IMR-90 (cell line): ENCODE measurements around the gene TMTC1. TPM values are rescaled to one million over a fixed set of nuclear protein-coding genes. Genes with fewer than 3 reads are reported as not detected.

Experiments used
- ATAC-seq: fragments of 200-7000 bp; cut with Tn5 transposase; 2 replicates; pipeline ENCODE4 v1.9.1; 2020; ENCODE audit warnings: low read depth, mild to moderate bottlenecking, moderate library complexity
- BruUV-seq: library from RNA; stranded (reverse); fragments of 400-500 nt; replicated peaks from 2 replicates; lab custom pipeline; 2021; lab: Mats Ljungman, UMichigan
- CTCF ChIA-PET: fragments of 300-600 bp; formaldehyde crosslinking; extraction: SDS; loops from one replicate; lab custom pipeline; 2021; ENCODE audit warnings: antibody characterized with exemption; lab: Yijun Ruan, JAX
- POLR2A ChIA-PET: fragments of 300-600 bp; sonication (Branson Sonifier 250); formaldehyde crosslinking; loops from one replicate; lab custom pipeline; 2022; ENCODE audit warnings: antibody characterized with exemption; ENCODE audit not compliant: unreplicated experiment; lab: Charles Lee
- DNase-seq: peaks from one replicate; pipeline ENCODE4 v3.0.0; 2013
- H2AFZ ChIP-seq: replicated peaks from 2 replicates; pipeline ENCODE3; 2013; ENCODE audit warnings: low read length, mild to moderate bottlenecking; ENCODE audit not compliant: poor library complexity
- H2AK5ac ChIP-seq: 2 replicates; pipeline ENCODE4 v1.6.1; 2013; ENCODE audit warnings: low read depth, low read length, inconsistent platforms
- H2AK9ac ChIP-seq: replicated peaks from 2 replicates; pipeline ENCODE3; 2013; ENCODE audit warnings: mild to moderate bottlenecking, low read depth, low read length, moderate library complexity; ENCODE audit not compliant: poor library complexity
- H2BK120ac ChIP-seq: 2 replicates; pipeline ENCODE4 v1.6.1; 2013; ENCODE audit warnings: low read depth, low read length, inconsistent platforms
- H2BK15ac ChIP-seq: 3 replicates; pipeline ENCODE4 v1.6.1; 2013; ENCODE audit warnings: low read depth, low read length, inconsistent platforms
- H2BK20ac ChIP-seq: 2 replicates; pipeline ENCODE4 v1.6.1; 2013; ENCODE audit warnings: low read depth, mild to moderate bottlenecking, inconsistent platforms, low read length, moderate library complexity
- H2BK5ac ChIP-seq: 2 replicates; pipeline ENCODE4 v1.6.1; 2013; ENCODE audit warnings: mild to moderate bottlenecking, low read depth, low read length, inconsistent platforms; ENCODE audit not compliant: poor library complexity, severe bottlenecking
- H3K14ac ChIP-seq: replicated peaks from 2 replicates; pipeline ENCODE4 v1.6.1; 2013; ENCODE audit warnings: low read depth, low read length, inconsistent platforms
- H3K18ac ChIP-seq: 2 replicates; pipeline ENCODE4 v1.6.1; 2013; ENCODE audit warnings: low read depth, low read length, control low read depth
- H3K23ac ChIP-seq: 2 replicates; pipeline ENCODE4 v1.6.1; 2013; ENCODE audit warnings: low read depth, low read length, inconsistent platforms
- H3K27ac ChIP-seq: 2 replicates; pipeline ENCODE4 v1.5.1; 2013; ENCODE audit warnings: mild to moderate bottlenecking, control low read depth, low read length; ENCODE audit not compliant: insufficient read depth
- H3K27me3 ChIP-seq: 2 replicates; pipeline ENCODE4 v1.6.1; 2013; ENCODE audit warnings: low read length; ENCODE audit not compliant: control insufficient read depth, insufficient read depth
- H3K36me3 ChIP-seq: 2 replicates; pipeline ENCODE4 v1.6.1; 2013; ENCODE audit warnings: low read length, mixed read lengths; ENCODE audit not compliant: control insufficient read depth, insufficient read depth
- H3K4ac ChIP-seq: 2 replicates; pipeline ENCODE4 v1.6.1; 2013; ENCODE audit warnings: low read depth, low read length, inconsistent platforms
- H3K4me1 ChIP-seq: 2 replicates; pipeline ENCODE4 v1.6.1; 2013; ENCODE audit warnings: low read length, mixed read lengths; ENCODE audit not compliant: control insufficient read depth, insufficient read depth
- H3K4me2 ChIP-seq: 2 replicates; pipeline ENCODE4 v1.6.1; 2013; ENCODE audit warnings: low read depth, mild to moderate bottlenecking, control low read depth, low read length, moderate library complexity
- H3K4me3 ChIP-seq: 2 replicates; pipeline ENCODE4 v1.5.1; 2013; ENCODE audit warnings: low read depth, mild to moderate bottlenecking, control low read depth, low read length, moderate library complexity; ENCODE audit not compliant: insufficient read depth
- H3K56ac ChIP-seq: 2 replicates; pipeline ENCODE4 v1.6.1; 2013; ENCODE audit warnings: low read length, inconsistent platforms; ENCODE audit not compliant: insufficient read depth; ENCODE audit errors: extremely low read depth
- H3K79me1 ChIP-seq, 2 experiments: 2 replicates each; pipeline ENCODE4 v1.6.1; 2013; ENCODE audit warnings: low read length in 2 of 2, inconsistent platforms in 1 of 2, low read depth in 1 of 2
- H3K9ac ChIP-seq: 2 replicates; pipeline ENCODE4 v1.6.1; 2013; ENCODE audit warnings: low read depth, low read length, control low read depth
- H3K9me1 ChIP-seq: 2 replicates; pipeline ENCODE4 v1.6.1; 2013; ENCODE audit warnings: low read length, inconsistent platforms; ENCODE audit not compliant: insufficient read depth
- H3K9me3 ChIP-seq: 2 replicates; pipeline ENCODE4 v1.6.1; 2013; ENCODE audit warnings: low read length; ENCODE audit not compliant: control insufficient read depth, insufficient read depth
- H4K20me1 ChIP-seq: 2 replicates; pipeline ENCODE4 v1.6.1; 2013; ENCODE audit warnings: low read length, inconsistent platforms; ENCODE audit not compliant: insufficient read depth
- H4K5ac ChIP-seq: 2 replicates; pipeline ENCODE4 v1.6.1; 2013; ENCODE audit warnings: mild to moderate bottlenecking, low read depth, low read length, control low read depth
- H4K8ac ChIP-seq, 2 experiments: 2 replicates each; pipeline ENCODE4 v1.6.1; 2013; ENCODE audit warnings: low read depth in 2 of 2, low read length in 2 of 2, control low read depth in 1 of 2, inconsistent platforms in 1 of 2
- H4K91ac ChIP-seq: 2 replicates; pipeline ENCODE4 v1.6.1; 2013; ENCODE audit warnings: low read depth, low read length, inconsistent platforms; ENCODE audit not compliant: insufficient read depth
- BHLHE40 ChIP-seq: fragments of 150-350 bp; IDR thresholded peaks from 2 replicates; pipeline ENCODE4 v1.6.1; 2016; ENCODE audit warnings: mild to moderate bottlenecking, low read depth, low read length
- CTCF ChIP-seq: conservative IDR thresholded peaks from 2 replicates; pipeline ENCODE4 v1.5.1; 2012; ENCODE audit warnings: mild to moderate bottlenecking, low read depth, low read length, improper control_type of control experiment
- MXI1 ChIP-seq: IDR thresholded peaks from 2 replicates; pipeline ENCODE4 v1.6.1; 2012; ENCODE audit warnings: low read depth, mild to moderate bottlenecking, low read length, moderate library complexity, borderline replicate concordance
- NFE2L2 ChIP-seq: fragments of 150-350 bp; IDR thresholded peaks from 2 replicates; pipeline ENCODE4 v1.6.1; 2016; ENCODE audit warnings: low read depth, mild to moderate bottlenecking, low read length
- RCOR1 ChIP-seq: IDR thresholded peaks from 2 replicates; pipeline ENCODE4 v1.6.1; 2012; ENCODE audit warnings: mild to moderate bottlenecking, low read length, improper control_type of control experiment; ENCODE audit not compliant: insufficient replicate concordance
- SMC3 ChIP-seq: fragments of 150-350 bp; IDR thresholded peaks from 2 replicates; pipeline ENCODE4 v1.6.1; 2016; ENCODE audit warnings: low read depth, mild to moderate bottlenecking, antibody characterized with exemption, low read length, moderate library complexity
- USF2 ChIP-seq: fragments of 150-350 bp; IDR thresholded peaks from 2 replicates; pipeline ENCODE4 v1.6.1; 2017; ENCODE audit warnings: mild to moderate bottlenecking, antibody characterized with exemption, low read length, low read depth
- WGBS, 2 experiments: methylation state at CpG; one replicate each; pipeline versions ENCODE4 v1.1.5 to v1.1.7; 2013; ENCODE audit warnings: missing lambda C conversion rate in 2 of 2; ENCODE audit not compliant: insufficient read length in 1 of 2; ENCODE audit errors: extremely low coverage in 2 of 2; 5-methylcytosine and 5-hydroxymethylcytosine counted together
- dilution Hi-C: fragments of 300-500 bp; cut with HindIII; formaldehyde crosslinking; loops from one replicate; pipeline ENCODE4 v1.14.3; 2018; ENCODE audit warnings: low sequenced_read_pairs; ENCODE audit not compliant: unreplicated experiment
- in situ Hi-C: fragments of 300-500 bp; cut with MboI; formaldehyde crosslinking; loops from 3 replicates; pipeline ENCODE4 v1.14.3; 2019; ENCODE audit warnings: low sequenced_read_pairs, inconsistent platforms, mixed read lengths
- intact Hi-C: fragments of 100-400 bp; cut with micrococcal nuclease; formaldehyde crosslinking; loops from 2 replicates; pipeline ENCODE4 v1.10.0; 2022
- polyA plus RNA-seq, 3 experiments: library from polyadenylated mRNA; depleted of rRNA; stranded (reverse); fragments of >200 nt; gene quantifications; 2 replicates each; pipeline ENCODE4 v1.2.3, GENCODE V29; 2012; ENCODE audit warnings: low replicate concordance in 1 of 3
- total RNA-seq: library from RNA; depleted of rRNA; stranded (reverse); fragments of >200 nt; gene quantifications from 2 replicates; pipeline ENCODE4 v1.2.3, GENCODE V29; 2012

Gene TMTC1
- total and polyA plus RNA-seq, 2 of the 4 experiments (the other 2 are of a cell fraction) = 12.5 to 36.4 TPM

GRCh38 chr12:29649722-29650121 is 134.0 kb downstream of the TMTC1 start:
- 80% methylated on average over 1 of the region's 2 CpGs; no CpG with 5 or more reads in 1 of the 2 experiments for WGBS, 2 experiments
- no peak overlapping the region for H2AFZ ChIP-seq
- no peaks in the 10 kb centered on the region for H3K4me1 ChIP-seq
- H3K79me1 ChIP-seq = no peaks in the 10 kb centered on the region
- H2AK5ac ChIP-seq = no peak overlapping the region
- H4K8ac ChIP-seq = no peak overlapping the region
- H3K36me3 ChIP-seq = peaks cover 24% of the 10 kb centered on the region
- H2BK20ac ChIP-seq = no peak overlapping the region
- no peak overlapping the region for H2BK120ac ChIP-seq
- in situ Hi-C loops (no loop called here), dilution Hi-C loops (no loop called here), intact Hi-C loops (no loop called here)
- no peak overlapping the region for H3K4ac ChIP-seq
- no peak overlapping the region for H4K5ac ChIP-seq
- H3K27ac ChIP-seq = no peak overlapping the region
- no peak for ATAC-seq
- H3K9me1 ChIP-seq = peaks cover 2% of the 10 kb centered on the region; the same call in 1 of the 2 replicates
- H3K14ac ChIP-seq = no peak overlapping the region
- no peak overlapping the region for H3K4me3 ChIP-seq
- H2AK9ac ChIP-seq = no peak overlapping the region
- no peak overlapping the region for H3K4me2 ChIP-seq
- no peaks in the 10 kb centered on the region for H3K27me3 ChIP-seq
- H3K9ac ChIP-seq = no peak overlapping the region
- no peak overlapping the region for H3K56ac ChIP-seq
- no peak overlapping the region for H4K91ac ChIP-seq
- ChIA-PET POLR2A (no interaction called here), CTCF (no interaction called here)
- H4K20me1 ChIP-seq = no peaks in the 10 kb centered on the region
- H2BK5ac ChIP-seq = no peak overlapping the region
- H3K23ac ChIP-seq = no peak overlapping the region
- no peak for DNase-seq
- no peak for TF ChIP-seq NFE2L2
- TF ChIP-seq CTCF = no peak
- no peak for TF ChIP-seq BHLHE40
- TF ChIP-seq RCOR1 = no peak
- no peak for TF ChIP-seq SMC3
- TF ChIP-seq USF2 = no peak
- no peak for TF ChIP-seq MXI1
- BruUV-seq = no TSS peak
- H3K18ac ChIP-seq = no peak overlapping the region
- no peaks in the 10 kb centered on the region for H3K9me3 ChIP-seq
- H2BK15ac ChIP-seq = no peak overlapping the region
